ENCODE data around the gene SLC24A4. TPM values are rescaled to one million over a fixed set of nuclear protein-coding genes. Genes with fewer than 3 reads are reported as not detected.

Gene SLC24A4
- total RNA-seq, 4 donors from 2014 or later: 0.35 to 0.49 TPM; not detected in 2

DNA sequence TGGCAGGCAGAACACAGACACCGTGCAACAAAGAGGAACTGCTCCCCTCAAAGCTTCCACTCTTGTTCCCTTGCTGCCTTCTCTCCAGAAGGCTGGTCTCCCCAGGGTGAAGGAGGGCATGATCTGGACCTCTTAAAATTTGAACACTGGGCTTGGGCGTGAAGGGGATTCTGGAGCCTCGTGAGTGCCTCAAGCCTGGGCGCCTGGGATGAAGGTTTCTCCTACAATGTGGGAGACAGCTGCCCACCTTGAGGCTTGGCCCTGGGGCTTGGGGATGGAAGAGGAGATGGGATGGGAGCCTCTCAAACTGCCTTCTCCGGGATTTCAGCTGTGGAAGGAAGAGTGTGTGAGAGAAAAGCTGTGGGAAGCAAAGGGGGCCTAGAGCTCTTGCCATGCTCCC is 182.9 kb downstream of the SLC24A4 start:
- no peak overlapping the region for H3K27ac ChIP-seq
- intact Hi-C loops (cut with DNase I; ENCODE audit: low total_unique reads): no loop called here
- no peaks in the 10 kb centered on the region for H3K36me3 ChIP-seq
- no peaks in the 10 kb centered on the region for H3K27me3 ChIP-seq
- DNase-seq: no peak
- no peaks in the 10 kb centered on the region for H3K9me3 ChIP-seq
- H3K4me3 ChIP-seq: no peak overlapping the region
- TF ChIP-seq CTCF (IDR thresholded peaks at IDR 0.05) (no peak), POLR2A (IDR thresholded peaks at IDR 0.05) (no peak)
- no peaks in the 10 kb centered on the region for H3K4me1 ChIP-seq

GRCh38 chr14:92506231-92506630 is 183.3 kb downstream of the SLC24A4 start:
- H3K4me1 ChIP-seq: no peaks in the 10 kb centered on the region
- no peaks in the 10 kb centered on the region for H3K27me3 ChIP-seq
- TF ChIP-seq POLR2A (IDR thresholded peaks at IDR 0.05) (no peak), CTCF (IDR thresholded peaks at IDR 0.05) (no peak)
- H3K27ac ChIP-seq: no peak overlapping the region
- no peaks in the 10 kb centered on the region for H3K36me3 ChIP-seq
- intact Hi-C loops (cut with DNase I; ENCODE audit: low total_unique reads): no loop called here
- H3K9me3 ChIP-seq: no peaks in the 10 kb centered on the region
- no peak for DNase-seq
- no peak overlapping the region for H3K4me3 ChIP-seq

GRCh38 chr14:92507174-92507768 is 184.3 kb downstream of the SLC24A4 start:
- H3K27ac ChIP-seq: no peak overlapping the region
- no peaks in the 10 kb centered on the region for H3K27me3 ChIP-seq
- no peaks in the 10 kb centered on the region for H3K4me1 ChIP-seq
- no peak overlapping the region for H3K4me3 ChIP-seq
- DNase-seq: no peak
- H3K36me3 ChIP-seq: no peaks in the 10 kb centered on the region
- no peak for TF ChIP-seq CTCF (IDR thresholded peaks at IDR 0.05)
- TF ChIP-seq POLR2A (IDR thresholded peaks at IDR 0.05): no peak
- intact Hi-C loops (cut with DNase I; ENCODE audit: low total_unique reads): no loop called here
- no peaks in the 10 kb centered on the region for H3K9me3 ChIP-seq

DNA sequence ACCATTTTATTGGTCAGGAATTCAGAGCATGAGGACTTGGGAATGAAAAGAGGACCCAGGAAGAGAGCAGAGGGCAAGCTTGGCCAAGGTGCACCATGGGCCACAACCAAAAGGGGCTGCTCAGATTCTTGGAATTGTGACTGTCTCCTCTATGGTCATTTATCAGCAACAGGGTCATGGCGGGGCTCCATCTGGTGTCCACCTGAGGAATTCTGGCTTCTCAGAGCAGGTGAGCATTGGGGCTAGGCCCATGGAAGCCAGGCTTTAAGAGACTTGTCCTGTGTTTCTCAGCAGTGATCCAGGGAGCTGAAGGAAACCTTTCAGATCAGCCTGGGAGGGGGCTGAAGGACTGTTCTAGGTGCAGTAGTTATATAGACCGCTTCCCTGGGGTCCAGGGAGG is 188.0 kb downstream of the SLC24A4 start:
- peak overlapping the region; percentile 68 to 73 for H3K27ac ChIP-seq
- intact Hi-C loops (cut with DNase I; ENCODE audit: low total_unique reads): no loop called here
- H3K27me3 ChIP-seq: no peaks in the 10 kb centered on the region
- no peaks in the 10 kb centered on the region for H3K4me1 ChIP-seq
- DNase-seq: no peak
- H3K36me3 ChIP-seq: no peaks in the 10 kb centered on the region
- no peak for TF ChIP-seq POLR2A (IDR thresholded peaks at IDR 0.05)
- no peak for TF ChIP-seq CTCF (IDR thresholded peaks at IDR 0.05)
- H3K4me3 ChIP-seq: no peak overlapping the region
- H3K9me3 ChIP-seq: no peaks in the 10 kb centered on the region

DNA sequence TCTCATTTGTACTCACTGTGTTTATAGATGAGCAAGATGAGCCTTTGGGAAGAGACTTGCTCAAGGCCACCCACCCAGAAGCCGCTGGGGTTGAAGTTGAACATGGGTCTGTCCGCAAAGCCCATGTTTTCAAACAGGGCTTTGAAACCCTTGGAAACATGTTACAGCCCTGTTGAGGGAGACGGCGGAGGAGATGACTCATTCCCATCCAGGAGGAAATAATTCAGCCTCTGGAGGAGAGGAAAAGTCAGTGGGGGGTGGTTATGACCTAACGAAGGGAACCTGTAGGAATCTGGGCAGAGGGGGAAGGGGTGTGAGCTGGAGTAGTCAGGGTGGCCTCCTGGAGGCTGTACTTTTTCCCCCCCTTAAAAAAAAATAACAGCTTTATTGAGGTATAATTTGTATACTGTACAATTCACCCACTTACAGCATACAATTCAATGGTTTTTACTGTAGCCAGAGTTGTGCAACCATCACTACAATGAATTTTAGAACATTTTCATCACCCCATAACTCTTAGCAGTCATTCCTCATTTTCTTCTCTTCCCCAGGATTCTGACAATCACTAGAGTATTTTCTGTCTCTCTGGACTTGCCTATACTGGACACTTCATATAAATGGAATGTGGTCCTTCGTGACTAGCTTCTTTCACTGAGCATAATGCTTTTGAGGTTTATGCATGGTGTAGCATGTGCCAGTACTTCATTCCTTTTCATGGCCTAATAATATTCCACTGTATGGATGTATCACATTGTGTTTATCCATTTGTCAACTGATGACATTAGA is 188.7 kb downstream of the SLC24A4 start:
- H3K4me3 ChIP-seq: no peak overlapping the region
- H3K27ac ChIP-seq: peak overlapping the region; percentile 68 to 73
- peak; percentile 42 to 72 for DNase-seq
- H3K9me3 ChIP-seq: no peaks in the 10 kb centered on the region
- intact Hi-C loops (cut with DNase I; ENCODE audit: low total_unique reads): no loop called here
- no peaks in the 10 kb centered on the region for H3K4me1 ChIP-seq
- H3K27me3 ChIP-seq: no peaks in the 10 kb centered on the region
- H3K36me3 ChIP-seq: no peaks in the 10 kb centered on the region
- TF ChIP-seq POLR2A (IDR thresholded peaks at IDR 0.05): no peak
- no peak for TF ChIP-seq CTCF (IDR thresholded peaks at IDR 0.05)

Data from uterus (tissue), 4 donors.